Fibroblast of skin of left quadriceps (primary cell): Measurements from ENCODE around the gene DOP1B.
"Not testable (repeated sequence)": the region's sequence is repeated elsewhere in the genome, so short reads cannot be mapped to it uniquely, and the experiment has no call there.

Source experiments
- DNase-seq, 2 experiments: peaks; one replicate each; pipeline ENCODE4 v3.0.0-alpha.2; 2013; ENCODE audit warnings: low read depth in 2 of 2

Gene DOP1B, protein sequence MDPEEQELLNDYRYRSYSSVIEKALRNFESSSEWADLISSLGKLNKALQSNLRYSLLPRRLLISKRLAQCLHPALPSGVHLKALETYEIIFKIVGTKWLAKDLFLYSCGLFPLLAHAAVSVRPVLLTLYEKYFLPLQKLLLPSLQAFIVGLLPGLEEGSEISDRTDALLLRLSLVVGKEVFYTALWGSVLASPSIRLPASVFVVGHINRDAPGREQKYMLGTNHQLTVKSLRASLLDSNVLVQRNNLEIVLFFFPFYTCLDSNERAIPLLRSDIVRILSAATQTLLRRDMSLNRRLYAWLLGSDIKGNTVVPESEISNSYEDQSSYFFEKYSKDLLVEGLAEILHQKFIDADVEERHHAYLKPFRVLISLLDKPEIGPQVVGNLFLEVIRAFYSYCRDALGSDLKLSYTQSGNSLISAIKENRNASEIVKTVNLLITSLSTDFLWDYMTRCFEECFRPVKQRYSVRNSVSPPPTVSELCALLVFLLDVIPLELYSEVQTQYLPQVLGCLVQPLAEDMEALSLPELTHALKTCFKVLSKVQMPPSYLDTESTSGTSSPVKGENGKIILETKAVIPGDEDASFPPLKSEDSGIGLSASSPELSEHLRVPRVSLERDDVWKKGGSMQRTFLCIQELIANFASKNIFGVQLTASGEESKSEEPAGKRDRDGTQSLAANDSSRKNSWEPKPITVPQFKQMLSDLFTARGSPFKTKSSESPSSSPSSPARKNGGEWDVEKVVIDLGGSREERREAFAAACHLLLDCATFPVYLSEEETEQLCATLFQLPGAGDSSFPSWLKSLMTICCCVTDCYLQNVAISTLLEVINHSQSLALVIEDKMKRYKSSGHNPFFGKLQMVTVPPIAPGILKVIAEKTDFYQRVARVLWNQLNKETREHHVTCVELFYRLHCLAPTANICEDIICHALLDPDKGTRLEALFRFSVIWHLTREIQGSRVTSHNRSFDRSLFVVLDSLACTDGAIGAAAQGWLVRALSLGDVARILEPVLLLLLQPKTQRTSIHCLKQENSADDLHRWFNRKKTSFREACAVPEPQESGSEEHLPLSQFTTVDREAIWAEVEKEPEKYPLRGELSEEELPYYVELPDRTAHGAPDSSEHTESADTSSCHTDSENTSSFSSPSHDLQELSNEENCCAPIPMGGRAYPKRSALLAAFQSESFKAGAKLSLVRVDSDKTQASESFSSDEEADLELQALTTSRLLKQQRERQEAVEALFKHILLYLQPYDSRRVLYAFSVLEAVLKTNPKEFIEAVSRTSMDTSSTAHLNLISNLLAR (N-terminal part only)

GRCh38 chr21:36156815-36157670 lies at the start of gene DOP1B:
Gene DOP1B, plus strand, starts transcription at chr21:36156824. Its CDS starts 7,910 bp downstream, at chr21:36164734.
- DNase-seq, result no peak

- DNase-seq, result no peak
These were observed 46.8 kb upstream of the DOP1B start for GRCh38 chr21:36109868-36110267.

GRCh38 chr21:36111238-36111637 lies 45.4 kb upstream of the DOP1B start:
- no peak for DNase-seq

GRCh38 chr21:36113647-36114428 lies 42.8 kb upstream of the DOP1B start:
- DNase-seq, result no peak

GRCh38 chr21:36115138-36115730 lies 41.4 kb upstream of the DOP1B start:
- no peak for DNase-seq

GRCh38 chr21:36117286-36117741 lies 39.3 kb upstream of the DOP1B start:
- no peak for DNase-seq

- no peak for DNase-seq
These were observed 36.2 kb upstream of the DOP1B start for GRCh38 chr21:36120304-36120888.

GRCh38 chr21:36122977-36123376 lies 33.6 kb upstream of the DOP1B start:
- DNase-seq, result no peak

DNA sequence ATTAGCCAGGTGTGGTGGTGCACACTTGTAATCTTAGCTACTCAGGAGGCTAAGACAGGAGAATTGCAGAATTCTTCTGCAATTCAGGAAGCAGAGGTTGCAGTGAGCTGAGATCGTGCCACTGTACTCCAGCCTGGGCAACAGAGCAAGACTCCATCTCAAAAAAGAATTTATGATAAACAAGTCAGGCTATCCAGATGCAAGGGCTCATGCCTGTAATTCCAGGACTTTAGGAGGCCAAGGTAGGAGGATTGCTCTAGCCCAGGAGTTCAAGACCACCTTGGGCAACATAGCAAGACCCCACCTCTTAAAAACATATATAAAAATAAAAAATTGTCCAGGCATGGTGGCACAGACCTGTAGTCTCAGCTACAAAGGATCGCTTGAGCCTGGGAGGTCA lies 32.2 kb upstream of the DOP1B start:
- DNase-seq, result no peak

DNA sequence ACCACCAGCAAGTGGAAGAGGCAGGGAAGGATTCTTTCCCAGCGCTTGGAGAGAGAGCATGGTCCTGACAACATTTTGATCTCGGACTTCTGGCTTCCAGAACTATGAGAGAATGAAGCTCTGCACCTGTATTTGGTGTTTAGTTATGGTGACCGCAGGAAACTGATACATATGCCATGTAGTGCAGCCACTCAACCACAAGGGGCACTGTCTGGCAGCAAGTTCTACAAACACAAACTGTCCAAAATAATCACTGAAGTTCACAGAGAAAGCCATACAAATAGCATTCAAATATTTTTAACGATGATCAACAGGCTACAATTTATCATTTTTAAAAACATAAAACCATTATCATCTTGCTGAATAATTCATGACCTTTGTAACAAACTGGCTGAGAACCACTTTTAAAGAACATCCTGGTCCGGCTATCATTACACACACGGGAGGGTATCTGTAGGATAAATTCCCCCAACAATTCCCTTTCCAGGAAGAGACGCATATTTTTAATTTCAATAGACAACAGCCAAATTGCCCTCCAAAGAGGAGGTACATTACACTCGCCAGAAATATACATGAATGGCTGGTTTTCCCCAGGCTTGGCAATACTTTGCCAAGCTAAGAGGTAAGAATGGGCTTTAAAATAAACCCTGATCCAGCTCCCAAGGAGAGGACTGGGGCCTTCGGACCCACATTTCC lies 31.0 kb upstream of the DOP1B start:
- DNase-seq, result no peak

DNA sequence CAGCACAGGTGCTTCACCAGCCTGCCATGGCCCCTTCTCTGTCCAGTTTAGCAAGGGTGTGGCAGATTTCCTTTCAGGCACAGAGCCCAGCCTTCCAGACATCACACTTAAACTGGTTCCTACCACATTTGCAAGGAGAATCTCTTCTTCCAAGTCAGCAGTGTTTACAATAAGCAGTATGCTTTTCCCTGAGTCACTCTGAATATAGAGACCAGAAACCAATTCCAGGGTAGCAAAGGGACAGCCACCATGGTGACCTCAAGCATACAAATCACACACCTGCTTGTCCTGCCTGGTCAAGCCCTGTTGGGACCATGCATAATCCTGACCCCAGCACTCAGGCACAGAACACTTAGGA lies 30.4 kb upstream of the DOP1B start:
- no peak for DNase-seq

- no peak for DNase-seq
These were observed 30.0 kb upstream of the DOP1B start for GRCh38 chr21:36126621-36127110.

DNA sequence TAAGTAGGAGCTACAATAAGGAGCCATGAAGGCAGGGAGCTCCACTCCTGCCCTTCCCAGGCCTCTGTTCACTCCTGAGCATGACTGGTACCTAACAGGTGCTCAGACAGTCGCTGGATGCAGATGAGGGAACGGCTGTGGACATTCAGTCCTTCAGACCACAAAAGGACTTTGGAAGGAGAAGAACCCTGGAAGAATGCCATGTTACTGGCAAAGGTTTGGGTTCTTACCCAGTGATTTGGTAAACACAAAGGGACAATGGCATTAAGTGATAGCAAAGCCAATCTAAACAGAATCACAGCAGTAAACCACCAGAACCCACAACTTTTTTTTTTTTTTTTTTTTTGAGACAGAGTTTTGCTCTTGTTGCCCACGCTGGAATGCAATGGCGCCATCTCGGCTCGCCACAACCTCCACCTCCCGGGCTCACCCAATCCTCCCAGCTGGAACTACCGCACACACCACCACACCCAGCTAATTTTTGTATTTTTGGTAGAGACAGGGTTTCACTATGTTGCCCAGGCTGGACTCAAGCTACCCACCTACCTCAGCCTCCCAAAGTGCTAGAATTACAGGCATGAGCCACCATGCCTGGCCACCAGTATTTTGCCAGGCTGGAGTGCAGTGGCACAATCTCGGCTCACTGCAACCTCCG lies 29.2 kb upstream of the DOP1B start:
- DNase-seq, result no peak

- no peak for DNase-seq
These were observed 28.6 kb upstream of the DOP1B start for GRCh38 chr21:36127977-36128376.

GRCh38 chr21:36129219-36129618 lies 27.4 kb upstream of the DOP1B start:
- no peak for DNase-seq

GRCh38 chr21:36130414-36130762 lies 26.2 kb upstream of the DOP1B start:
- DNase-seq, result not testable (repeated sequence)

DNA sequence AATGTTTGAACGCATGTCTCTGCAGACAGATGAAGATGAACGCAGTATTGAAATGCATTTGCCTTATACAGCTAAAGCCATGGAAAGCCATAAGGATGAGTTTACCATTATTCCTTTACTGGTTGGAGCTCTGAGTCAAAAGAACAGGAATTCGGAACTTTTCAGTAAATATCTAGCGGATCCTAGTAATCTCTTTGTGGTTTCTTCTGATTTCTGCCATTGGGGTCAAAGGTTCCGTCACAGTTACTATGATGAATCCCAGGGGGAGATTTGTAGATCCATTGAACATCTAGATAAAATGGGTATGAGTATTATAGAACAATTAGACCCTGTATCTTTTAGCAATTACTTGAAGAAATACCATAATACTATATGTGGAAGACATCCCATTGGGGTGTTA lies 25.8 kb upstream of the DOP1B start:
- not testable (repeated sequence) for DNase-seq

DNA sequence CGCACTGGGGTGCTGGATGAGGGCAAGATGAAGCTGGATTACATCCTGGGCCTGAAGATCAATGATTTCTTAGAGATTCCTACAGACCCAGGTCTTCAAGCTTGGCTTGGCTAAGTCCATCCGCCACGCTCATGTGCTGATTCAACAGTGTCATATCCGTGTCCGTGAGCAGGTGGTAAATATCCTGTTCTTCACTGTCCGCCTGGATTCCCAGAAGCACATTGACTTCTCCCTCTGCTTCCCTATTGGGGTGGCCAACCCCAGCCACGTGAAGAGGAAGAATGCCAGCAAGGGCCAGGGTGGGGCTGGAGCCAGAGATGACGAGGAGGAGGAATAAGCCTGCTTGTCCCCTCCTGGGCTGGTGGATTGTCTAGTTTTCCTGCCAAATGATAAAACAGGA lies 23.9 kb upstream of the DOP1B start:
- no peak for DNase-seq
